OCI-LY7 (cell line): ENCODE data around the gene GALNT15. TPM values are rescaled to one million over a fixed set of nuclear protein-coding genes. Genes with fewer than 3 reads are reported as not detected.

Experiments
- BruUV-seq: library from RNA; stranded (reverse); fragments of 400-500 nt; replicated peaks from 2 replicates; lab custom pipeline; 2021; lab: Mats Ljungman, UMichigan
- CTCF ChIA-PET: fragments of 300-600 bp; sonication (Branson Sonifier 250); formaldehyde crosslinking; loops from one replicate; lab custom pipeline; 2022; ENCODE audit warnings: antibody characterized with exemption; ENCODE audit not compliant: unreplicated experiment; lab: Charles Lee
- POLR2A ChIA-PET: fragments of 300-600 bp; sonication (Branson Sonifier 250); formaldehyde crosslinking; loops from one replicate; lab custom pipeline; 2022; ENCODE audit warnings: antibody characterized with exemption; lab: Charles Lee
- DNase-seq: peaks from one replicate; pipeline ENCODE4 v3.0.0-alpha.2; 2015; ENCODE audit warnings: low spot score
- H2AFZ ChIP-seq: fragments of 200-600 bp; sonication (generic), shearing (Covaris generic); 2 replicates; pipeline ENCODE4 v1.6.1; 2014; ENCODE audit warnings: mild to moderate bottlenecking, antibody characterized with exemption, low read length, moderate library complexity
- H3K27ac ChIP-seq: fragments of 200-600 bp; sonication (generic); 2 replicates; pipeline ENCODE4 v1.5.1; 2014; ENCODE audit warnings: mixed run types, low read depth, mild to moderate bottlenecking, moderate library complexity, low read length, inconsistent platforms; ENCODE audit not compliant: poor library complexity, severe bottlenecking
- H3K36me3 ChIP-seq: fragments of 200-600 bp; sonication (generic); 2 replicates; pipeline ENCODE4 v1.6.1; 2014; ENCODE audit warnings: mild to moderate bottlenecking, antibody characterized with exemption, low read length, moderate library complexity, mixed read lengths; ENCODE audit not compliant: insufficient read depth
- H3K4me1 ChIP-seq: fragments of 200-600 bp; sonication (generic); 2 replicates; pipeline ENCODE4 v1.5.1; 2014; ENCODE audit warnings: mild to moderate bottlenecking, low read length; ENCODE audit not compliant: insufficient read depth, poor library complexity, severe bottlenecking
- H3K4me2 ChIP-seq: fragments of 200-600 bp; sonication (generic); 2 replicates; pipeline ENCODE4 v1.6.1; 2014; ENCODE audit warnings: mild to moderate bottlenecking, low read length
- H3K4me3 ChIP-seq: fragments of 200-600 bp; sonication (generic); 2 replicates; pipeline ENCODE4 v1.5.1; 2014; ENCODE audit warnings: mild to moderate bottlenecking, low read depth, low read length; ENCODE audit not compliant: poor library complexity, severe bottlenecking
- H3K79me2 ChIP-seq: fragments of 200-600 bp; sonication (generic); 2 replicates; pipeline ENCODE4 v1.6.1; 2016; ENCODE audit warnings: low read depth, mild to moderate bottlenecking, low read length, moderate library complexity, mixed read lengths; ENCODE audit not compliant: insufficient read depth
- H3K9me2 ChIP-seq: fragments of 200-600 bp; sonication (generic); 2 replicates; pipeline ENCODE4 v1.6.1; 2016; ENCODE audit warnings: mild to moderate bottlenecking, low read length, mixed read lengths; ENCODE audit not compliant: insufficient read depth
- H3K9me3 ChIP-seq: fragments of 200-600 bp; sonication (generic); 2 replicates; pipeline ENCODE4 v1.6.1; 2014; ENCODE audit warnings: mild to moderate bottlenecking, mixed run types, low read length, mixed read lengths
- H4K20me1 ChIP-seq: fragments of 200-600 bp; sonication (generic); 2 replicates; pipeline ENCODE4 v1.6.1; 2014; ENCODE audit warnings: mild to moderate bottlenecking, antibody characterized with exemption, low read length, moderate library complexity, mixed read lengths; ENCODE audit not compliant: insufficient read depth
- EZH2phosphoT487 ChIP-seq: fragments of 200-600 bp; sonication (generic); IDR thresholded peaks from 2 replicates; pipeline ENCODE4 v1.6.1; 2018; ENCODE audit warnings: low read depth, borderline replicate concordance, mild to moderate bottlenecking, mixed run types, antibody characterized with exemption, low read length, moderate library complexity, mixed read lengths
- intact Hi-C: fragments of 100-400 bp; cut with micrococcal nuclease; formaldehyde crosslinking; loops from one replicate; pipeline ENCODE4 v1.10.0; 2022; ENCODE audit not compliant: unreplicated experiment
- total RNA-seq, 2 experiments: library from RNA; depleted of rRNA in 1 of 2; stranded (reverse); fragments of >200 nt in 1 of 2; shearing (Covaris generic) in 1 of 2; gene quantifications; 2 replicates each; pipeline ENCODE4 v1.2.3, GENCODE V29; 2014 to 2022
- TF ChIP-seq, protein P1 (sequence below): fragments of 200-600 bp; sonication (generic); conservative IDR thresholded peaks from 2 replicates; pipeline ENCODE4 v1.5.1; 2014; ENCODE audit warnings: mild to moderate bottlenecking, antibody characterized with exemption, low read length, moderate library complexity, mixed read lengths

Gene GALNT15
- total RNA-seq, 2 experiments from 2014 or later, result 0.03 TPM; not detected in 1

DNA sequence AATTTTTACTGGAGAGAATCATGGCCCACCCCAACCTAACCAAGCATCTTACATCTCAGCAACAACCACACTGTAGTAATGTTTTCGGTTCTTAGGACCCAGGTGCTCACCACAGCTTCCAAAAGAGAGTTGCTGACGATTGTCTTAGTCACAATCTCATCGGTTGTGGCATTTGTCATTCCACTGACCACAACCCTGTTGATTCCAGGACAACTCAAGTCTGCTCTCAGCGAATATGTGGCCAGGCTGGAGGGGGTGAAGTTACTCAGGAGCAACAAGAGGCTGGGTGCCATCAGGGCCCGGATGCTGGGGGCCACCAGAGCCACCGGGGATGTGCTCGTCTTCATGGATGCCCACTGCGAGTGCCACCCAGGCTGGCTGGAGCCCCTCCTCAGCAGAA, 25.9 kb downstream of the GALNT15 start:
- BruUV-seq, result no TSS peak
- H3K9me2 ChIP-seq, result no peaks in the 10 kb centered on the region

DNA sequence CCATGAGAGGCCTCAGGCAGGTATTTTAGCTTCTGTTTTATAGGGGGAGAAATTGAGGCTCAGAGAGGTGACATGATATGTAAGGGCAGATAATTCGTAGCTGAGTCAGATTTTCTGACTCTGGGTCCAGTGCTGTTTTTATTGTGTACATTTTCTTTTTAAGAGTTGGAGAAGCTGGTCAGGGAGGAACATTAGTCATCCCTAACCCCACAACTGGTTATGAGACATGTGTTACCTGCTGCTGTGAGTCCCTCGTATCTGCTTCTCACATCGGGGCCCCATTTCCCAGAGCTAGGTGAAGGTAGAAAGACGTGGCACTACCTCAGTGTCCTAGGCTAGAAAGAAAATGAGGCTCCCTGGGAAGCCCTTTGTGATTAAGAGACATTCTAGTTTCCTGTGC, 28.6 kb downstream of the GALNT15 start:
- Histone ChIP-seq H4K20me1 (no peaks in the 10 kb centered on the region), H3K4me2 (no peak overlapping the region), H3K27ac (no peak overlapping the region), H3K79me2 (no peaks in the 10 kb centered on the region), H3K4me1 (no peaks in the 10 kb centered on the region), H3K4me3 (no peak overlapping the region), H3K36me3 (no peaks in the 10 kb centered on the region), H3K9me3 (no peaks in the 10 kb centered on the region), H2AFZ (no peak overlapping the region), H3K9me2 (no peaks in the 10 kb centered on the region)
- intact Hi-C loops, result no loop called here
- CTCF ChIA-PET, result no interaction called here
- no peak for DNase-seq
- POLR2A ChIA-PET, result interaction anchor here (0.6 to 1.1 kb wide), 2 partner anchors 90 to 353 kb away, joined by 3 read pairs; no protein-coding TSS in a partner anchor
- TF ChIP-seq, protein P1, sequence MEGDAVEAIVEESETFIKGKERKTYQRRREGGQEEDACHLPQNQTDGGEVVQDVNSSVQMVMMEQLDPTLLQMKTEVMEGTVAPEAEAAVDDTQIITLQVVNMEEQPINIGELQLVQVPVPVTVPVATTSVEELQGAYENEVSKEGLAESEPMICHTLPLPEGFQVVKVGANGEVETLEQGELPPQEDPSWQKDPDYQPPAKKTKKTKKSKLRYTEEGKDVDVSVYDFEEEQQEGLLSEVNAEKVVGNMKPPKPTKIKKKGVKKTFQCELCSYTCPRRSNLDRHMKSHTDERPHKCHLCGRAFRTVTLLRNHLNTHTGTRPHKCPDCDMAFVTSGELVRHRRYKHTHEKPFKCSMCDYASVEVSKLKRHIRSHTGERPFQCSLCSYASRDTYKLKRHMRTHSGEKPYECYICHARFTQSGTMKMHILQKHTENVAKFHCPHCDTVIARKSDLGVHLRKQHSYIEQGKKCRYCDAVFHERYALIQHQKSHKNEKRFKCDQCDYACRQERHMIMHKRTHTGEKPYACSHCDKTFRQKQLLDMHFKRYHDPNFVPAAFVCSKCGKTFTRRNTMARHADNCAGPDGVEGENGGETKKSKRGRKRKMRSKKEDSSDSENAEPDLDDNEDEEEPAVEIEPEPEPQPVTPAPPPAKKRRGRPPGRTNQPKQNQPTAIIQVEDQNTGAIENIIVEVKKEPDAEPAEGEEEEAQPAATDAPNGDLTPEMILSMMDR, result no peak
- TF ChIP-seq EZH2phosphoT487, result no peak
- BruUV-seq, result no TSS peak

More for the DNA sequence above, 25.9 kb downstream of the GALNT15 start:
- no peak for DNase-seq
- H3K27ac ChIP-seq, result no peak overlapping the region
- H3K36me3 ChIP-seq, result no peaks in the 10 kb centered on the region
- H3K4me3 ChIP-seq, result no peak overlapping the region
- intact Hi-C loops, result no loop called here
- H3K9me3 ChIP-seq, result no peaks in the 10 kb centered on the region
- ChIA-PET CTCF (no interaction called here), POLR2A (no interaction called here)
- H2AFZ ChIP-seq, result no peak overlapping the region
- TF ChIP-seq, protein P1, result no peak
- no peak overlapping the region for H3K4me2 ChIP-seq
- H4K20me1 ChIP-seq, result no peaks in the 10 kb centered on the region
- no peaks in the 10 kb centered on the region for H3K4me1 ChIP-seq
- H3K79me2 ChIP-seq, result no peaks in the 10 kb centered on the region

DNA sequence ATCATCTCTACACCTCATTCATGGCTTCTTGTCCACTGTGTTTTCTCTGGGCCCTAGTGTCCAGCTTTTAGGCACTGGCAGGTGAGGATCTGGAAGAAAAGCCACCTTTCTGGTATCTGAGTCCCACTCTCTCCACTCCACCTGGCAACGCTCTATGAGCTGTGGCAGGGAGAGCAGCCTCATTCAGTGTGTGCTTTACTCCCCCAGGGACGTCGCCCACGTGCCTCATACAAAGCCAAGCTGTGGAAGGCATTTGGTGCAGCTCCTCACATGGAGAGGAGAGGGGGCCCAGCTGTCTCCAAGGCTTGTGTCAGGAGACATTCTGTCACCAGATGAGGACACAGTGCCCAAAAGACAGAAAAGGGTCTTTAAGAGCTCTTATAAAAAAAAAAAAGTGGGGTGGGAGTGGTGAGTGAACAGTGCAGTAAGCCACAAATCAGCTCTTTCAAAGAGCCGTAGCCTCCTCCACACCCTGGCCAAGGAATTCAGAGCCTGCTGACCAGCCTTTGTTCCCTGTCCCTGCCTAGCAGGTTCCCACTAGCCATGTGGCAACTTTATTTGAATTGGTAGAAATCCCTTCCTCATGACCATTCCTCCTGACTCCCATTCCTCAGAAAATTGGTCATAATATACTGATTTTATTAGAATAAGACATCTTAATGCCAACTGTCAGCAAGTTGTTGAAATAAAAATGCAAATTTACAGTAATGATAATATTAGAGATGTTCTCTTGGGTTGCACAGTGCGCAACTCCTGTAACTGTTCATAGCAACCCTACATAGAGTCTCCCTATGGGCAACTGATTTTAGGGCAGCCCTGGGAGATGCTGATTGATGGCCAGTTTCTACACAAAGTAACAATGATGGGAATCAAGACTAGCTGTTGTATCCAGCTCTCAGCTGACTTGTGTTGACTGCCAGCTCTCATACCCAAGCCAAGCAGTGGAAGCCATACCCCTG, 29.5 kb downstream of the GALNT15 start:
- H3K4me3 ChIP-seq, result no peak overlapping the region
- no peaks in the 10 kb centered on the region for H3K9me3 ChIP-seq
- POLR2A ChIA-PET, result interaction anchor here (0.6 to 1.1 kb wide), 2 partner anchors 91 to 352 kb away, joined by 3 read pairs; no protein-coding TSS in a partner anchor
- intact Hi-C loops, result no loop called here
- BruUV-seq, result no TSS peak
- no peak overlapping the region for H3K27ac ChIP-seq
- H3K36me3 ChIP-seq, result no peaks in the 10 kb centered on the region
- TF ChIP-seq EZH2phosphoT487, result no peak
- H3K4me1 ChIP-seq, result no peaks in the 10 kb centered on the region
- H3K9me2 ChIP-seq, result no peaks in the 10 kb centered on the region
- CTCF ChIA-PET, result no interaction called here
- H3K4me2 ChIP-seq, result no peak overlapping the region
- no peaks in the 10 kb centered on the region for H3K79me2 ChIP-seq
- no peak overlapping the region for H2AFZ ChIP-seq
- H4K20me1 ChIP-seq, result no peaks in the 10 kb centered on the region
- DNase-seq, result no peak
